Measurements from ENCODE around the gene CSMD2.
"Not testable (repeated sequence)": the region's sequence is repeated elsewhere in the genome, so short reads cannot be mapped to it uniquely, and the experiment has no call there.

Gene CSMD2

GRCh38 chr1:34019741-34020552 lies 145.1 kb downstream of the CSMD2 start:
- TF ChIP-seq RARB (CRISPR knock-in tag; IDR thresholded peaks at IDR 0.05) (no peak), ZFP3 (CRISPR knock-in tag; IDR thresholded peaks at IDR 0.05) (no peak), TCF4 (CRISPR knock-in tag; IDR thresholded peaks at IDR 0.05; ENCODE audit: borderline replicate concordance) (no peak), ZNF565 (CRISPR knock-in tag; conservative IDR thresholded peaks at IDR 0.05; ENCODE audit: low read depth) (no peak), SNAI2 (CRISPR knock-in tag; IDR thresholded peaks at IDR 0.05) (no peak), TSHZ2 (CRISPR knock-in tag; IDR thresholded peaks at IDR 0.05) (no peak), ZNF8 (CRISPR knock-in tag; IDR thresholded peaks at IDR 0.05) (no peak), ESRRG (CRISPR knock-in tag; IDR thresholded peaks at IDR 0.05) (no peak), POU6F1 (CRISPR knock-in tag; IDR thresholded peaks at IDR 0.05; ENCODE audit: borderline replicate concordance, low read depth) (no peak)
- ATAC-seq, result no peak

- no peak for TF ChIP-seq ZNF565 (CRISPR knock-in tag; conservative IDR thresholded peaks at IDR 0.05; ENCODE audit: low read depth)
- no peak for TF ChIP-seq ZNF70 (CRISPR knock-in tag; IDR thresholded peaks at IDR 0.05)
- TF ChIP-seq CSDC2 (CRISPR knock-in tag; IDR thresholded peaks at IDR 0.05), result no peak
- TF ChIP-seq ARNTL (CRISPR knock-in tag; IDR thresholded peaks at IDR 0.05; ENCODE audit: borderline replicate concordance, low read depth), result no peak
- no peak for TF ChIP-seq TSHZ2 (CRISPR knock-in tag; IDR thresholded peaks at IDR 0.05)
- no peak for TF ChIP-seq TOX (CRISPR knock-in tag; IDR thresholded peaks at IDR 0.05; ENCODE audit: borderline replicate concordance)
- TF ChIP-seq PATZ1 (CRISPR knock-in tag; IDR thresholded peaks at IDR 0.05; ENCODE audit: borderline replicate concordance), result no peak
- no peak for TF ChIP-seq RARB (CRISPR knock-in tag; IDR thresholded peaks at IDR 0.05)
- TF ChIP-seq ZNF8 (CRISPR knock-in tag; IDR thresholded peaks at IDR 0.05), result no peak
- no peak for TF ChIP-seq POU6F1 (CRISPR knock-in tag; IDR thresholded peaks at IDR 0.05; ENCODE audit: borderline replicate concordance, low read depth)
- no peak for TF ChIP-seq CREB5 (CRISPR knock-in tag; IDR thresholded peaks at IDR 0.05; ENCODE audit: low read depth)
- no peak for TF ChIP-seq ZFP3 (CRISPR knock-in tag; IDR thresholded peaks at IDR 0.05)
- TF ChIP-seq ESRRG (CRISPR knock-in tag; IDR thresholded peaks at IDR 0.05), result no peak
- no peak for ATAC-seq
Observed at GRCh38 chr1:34018285-34018684, 146.7 kb downstream of the CSMD2 start.

GRCh38 chr1:34016281-34016680 lies 148.7 kb downstream of the CSMD2 start:
- not testable (repeated sequence) for ATAC-seq

All from SK-N-SH treated with all-trans-retinoic acid at 6 μM for 48 hours (cell line).